DMS153 treated with DMSO at 0.1 percent for 48 hours (cell line): ENCODE results near the gene CEP131.

Experiments
- DNase-seq: peaks from one replicate; lab custom pipeline; 2025; ENCODE audit not compliant: unreplicated experiment; lab: John Stamatoyannopoulos, UW

The CEP131 gene

DNA sequence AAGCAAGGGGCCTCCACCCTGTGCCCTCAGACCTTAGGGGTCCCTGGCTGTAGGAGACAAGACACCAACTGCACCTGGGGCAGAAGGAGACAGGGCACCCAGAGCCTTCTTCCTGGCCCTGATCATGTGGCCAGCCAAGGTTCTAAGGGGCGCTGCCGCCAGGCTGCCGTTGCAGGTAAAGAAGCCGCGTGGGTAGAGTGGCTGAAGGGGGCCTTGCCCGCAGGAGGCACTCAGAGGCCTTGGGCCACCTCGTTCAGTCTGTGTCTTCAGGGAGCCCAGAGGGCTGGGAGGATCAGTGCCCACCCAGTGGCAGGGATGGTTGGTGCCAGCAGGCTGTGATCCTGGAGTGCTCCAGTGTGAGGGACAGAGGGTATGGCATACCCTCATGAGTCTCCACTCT lies 55.1 kb downstream of the CEP131 start:
- no peak for DNase-seq

- DNase-seq: no peak
These were observed 55.6 kb downstream of the CEP131 start for GRCh38 chr17:81167194-81167524.

GRCh38 chr17:81166033-81166492 lies 56.7 kb downstream of the CEP131 start, which contains the start of gene AATK:
TSS of gene AATK (minus strand) at chr17:81166221. CDS start at chr17:81165992, 229 bp downstream.
- no peak for DNase-seq

- no peak for DNase-seq
These were observed 57.3 kb downstream of the CEP131 start, which contains the start of gene PVALEF for GRCh38 chr17:81165246-81166032. TSS of gene PVALEF (plus strand) at chr17:81165507. CDS start at chr17:81181227, 15,720 bp downstream.

- DNase-seq: no peak
These were observed 58.2 kb downstream of the CEP131 start for GRCh38 chr17:81164371-81165245.

GRCh38 chr17:81163703-81164370 lies 58.9 kb downstream of the CEP131 start:
- DNase-seq: no peak

DNA sequence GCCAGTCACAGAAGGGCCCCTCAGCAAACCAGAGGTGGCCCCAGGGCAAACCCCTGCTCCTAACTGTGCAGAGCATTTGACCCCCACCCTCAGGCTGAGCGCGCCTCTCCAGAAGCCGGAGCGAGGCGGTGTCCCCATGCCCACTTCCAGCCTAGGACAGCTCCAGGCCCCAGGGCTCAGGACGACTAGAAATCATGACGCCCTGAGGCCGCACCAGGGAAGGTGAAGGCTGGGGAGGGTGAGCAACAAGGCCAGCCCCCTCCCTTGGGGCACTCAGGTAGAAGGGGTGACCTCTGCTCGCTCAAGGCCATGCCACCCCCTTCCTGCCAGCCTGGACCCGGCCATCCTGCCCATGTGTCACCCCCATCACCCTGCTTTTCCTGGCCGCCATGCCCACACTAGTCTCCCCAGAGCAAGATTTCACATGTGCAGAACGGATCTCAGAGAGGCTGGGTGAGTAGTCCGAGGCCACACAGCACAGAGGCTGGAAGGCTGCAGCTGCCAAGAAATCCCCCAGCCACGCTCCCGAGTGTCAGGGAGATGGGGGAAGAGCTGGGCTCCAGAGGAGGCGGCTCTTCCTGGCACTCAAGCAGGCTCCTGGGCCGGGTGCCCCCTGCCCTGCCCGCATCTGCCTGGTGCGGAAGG lies 59.6 kb downstream of the CEP131 start:
- DNase-seq: no peak

- DNase-seq: no peak
These were observed 60.3 kb downstream of the CEP131 start for GRCh38 chr17:81162491-81162890.

DNA sequence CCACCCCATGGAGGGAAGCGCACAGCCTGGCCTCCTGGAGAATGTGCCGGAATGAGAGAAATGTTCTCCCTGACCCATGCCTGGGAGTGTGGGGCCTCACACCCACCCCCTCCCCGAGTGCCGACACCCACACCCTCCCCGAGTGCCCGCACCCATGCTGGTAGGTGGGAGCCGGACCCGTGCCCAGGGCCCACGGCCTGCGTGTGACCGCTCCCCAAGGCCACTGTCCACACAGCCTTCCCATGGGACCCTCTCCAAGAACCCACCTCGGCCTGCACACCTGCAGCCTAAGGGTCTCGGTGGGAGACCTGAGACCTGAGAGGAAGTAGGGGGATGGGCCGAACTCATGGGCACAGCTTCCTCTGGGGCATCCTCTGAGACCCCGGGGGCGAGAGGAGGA lies 60.8 kb downstream of the CEP131 start:
- DNase-seq: no peak

DNA sequence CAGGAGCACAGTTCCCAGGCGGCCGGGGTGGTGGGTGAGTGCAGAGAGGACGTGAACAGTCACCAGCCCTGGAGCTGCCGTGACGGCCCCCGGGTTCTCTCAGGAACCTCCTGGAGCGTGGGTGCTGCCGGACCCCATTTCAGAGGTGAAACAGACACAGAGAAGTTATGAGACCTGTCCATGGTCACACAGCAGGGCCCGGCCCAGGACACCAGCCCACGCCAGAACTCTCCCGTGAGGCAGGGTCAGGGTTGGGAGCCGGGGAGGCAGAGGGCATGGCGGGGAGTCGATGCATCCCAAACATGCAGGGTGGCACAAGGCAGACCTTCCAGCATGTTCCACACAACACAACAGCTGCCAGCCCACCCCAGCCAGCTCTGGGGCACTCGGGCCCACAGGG lies 61.2 kb downstream of the CEP131 start:
- DNase-seq: no peak

- DNase-seq: no peak
These were observed 61.9 kb downstream of the CEP131 start for GRCh38 chr17:81160747-81161453.

DNA sequence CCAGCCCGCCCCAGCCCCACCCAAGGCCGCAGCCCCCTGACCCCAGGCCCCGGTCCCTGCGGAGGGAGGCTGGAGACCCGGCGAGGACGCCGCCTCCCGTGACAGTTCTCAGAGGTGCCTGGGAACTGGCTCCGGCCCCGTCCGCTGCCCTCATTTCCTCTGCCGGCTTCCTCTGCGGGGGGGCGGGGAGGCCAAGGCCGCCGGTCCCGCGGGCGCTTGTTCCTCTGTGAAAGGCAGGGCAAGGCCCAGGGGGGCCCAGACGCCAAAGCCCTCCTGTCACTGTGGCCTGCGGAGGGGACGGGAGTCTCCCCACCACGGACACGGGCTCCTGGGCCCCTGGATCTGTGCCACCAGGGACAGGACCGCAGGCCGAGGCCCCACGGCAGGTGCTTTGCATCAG lies 62.5 kb downstream of the CEP131 start:
- DNase-seq: no peak

DNA sequence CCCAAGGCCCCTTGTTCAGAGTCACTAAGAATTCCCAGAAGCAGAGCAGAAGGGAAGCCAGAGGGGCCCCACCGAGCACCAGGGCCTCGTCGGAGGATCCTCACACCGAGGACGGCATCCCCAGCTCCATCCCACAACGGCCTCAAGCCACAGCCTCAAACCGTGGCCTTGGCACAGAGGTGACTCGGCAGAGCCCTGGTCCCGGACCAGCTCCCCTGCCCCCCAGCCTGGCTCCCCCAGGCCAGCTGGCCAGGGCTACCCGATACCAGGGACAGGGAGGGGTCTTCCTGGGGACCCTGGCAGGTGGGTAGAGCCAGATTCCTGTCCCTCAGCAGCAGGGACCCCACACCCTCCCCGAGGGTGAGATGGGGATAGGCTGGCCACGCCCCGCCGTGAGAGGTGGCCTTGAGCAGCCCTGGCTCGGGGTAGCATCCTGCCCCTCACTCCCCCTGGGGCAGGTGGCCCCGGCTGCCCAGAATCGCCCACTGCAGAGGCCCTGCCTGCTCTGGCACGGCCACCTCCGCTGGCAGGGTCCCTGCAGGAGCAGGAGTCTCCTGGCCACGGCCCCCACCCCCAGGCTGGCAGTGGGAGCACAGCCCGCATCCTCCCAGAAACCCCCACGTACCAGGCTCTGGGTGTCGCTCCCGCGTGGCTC lies 63.0 kb downstream of the CEP131 start:
- no peak for DNase-seq

DNA sequence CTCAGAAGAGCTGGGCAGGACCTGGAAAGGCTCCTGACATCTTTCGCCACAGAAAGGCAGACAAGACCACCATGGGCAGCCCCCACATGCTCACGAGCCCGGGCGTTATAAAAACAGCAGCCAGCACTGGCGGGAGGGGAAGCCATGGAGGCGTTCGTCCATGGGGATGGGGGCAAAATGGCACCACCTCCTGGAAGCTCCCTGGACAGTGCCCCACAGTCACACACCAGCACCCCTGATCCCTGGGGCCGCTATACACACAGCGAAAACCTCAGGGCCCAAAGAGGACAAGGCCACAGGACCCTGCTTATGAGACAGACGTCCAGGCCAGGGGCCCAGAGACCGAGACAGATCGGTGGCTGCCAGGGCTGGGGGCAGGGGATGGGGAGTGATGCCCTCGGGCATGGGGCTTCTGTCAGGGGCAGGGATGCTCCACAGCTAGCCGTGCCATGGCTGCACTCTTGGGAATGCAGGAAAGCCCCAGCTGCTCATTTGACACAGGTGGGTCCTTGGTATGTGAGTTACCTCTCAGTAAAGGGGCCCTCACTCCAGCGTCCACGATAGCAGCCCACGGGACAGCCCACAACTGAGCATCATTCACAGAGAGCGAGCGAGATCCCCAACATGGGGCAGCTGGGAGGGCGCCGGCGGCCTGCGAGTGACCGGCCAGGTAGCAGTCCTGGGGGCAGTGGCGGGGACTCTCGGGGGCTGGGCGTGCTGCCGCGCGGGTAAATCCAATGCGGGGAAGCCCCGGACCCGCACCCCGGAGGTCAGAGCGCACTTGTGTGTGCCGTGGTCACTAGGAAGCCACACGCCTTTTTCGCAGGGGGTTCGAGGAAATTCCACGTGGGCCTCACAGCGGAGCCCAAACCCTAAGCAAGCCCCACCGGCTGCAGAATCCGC lies 63.8 kb downstream of the CEP131 start:
- DNase-seq: no peak

DNA sequence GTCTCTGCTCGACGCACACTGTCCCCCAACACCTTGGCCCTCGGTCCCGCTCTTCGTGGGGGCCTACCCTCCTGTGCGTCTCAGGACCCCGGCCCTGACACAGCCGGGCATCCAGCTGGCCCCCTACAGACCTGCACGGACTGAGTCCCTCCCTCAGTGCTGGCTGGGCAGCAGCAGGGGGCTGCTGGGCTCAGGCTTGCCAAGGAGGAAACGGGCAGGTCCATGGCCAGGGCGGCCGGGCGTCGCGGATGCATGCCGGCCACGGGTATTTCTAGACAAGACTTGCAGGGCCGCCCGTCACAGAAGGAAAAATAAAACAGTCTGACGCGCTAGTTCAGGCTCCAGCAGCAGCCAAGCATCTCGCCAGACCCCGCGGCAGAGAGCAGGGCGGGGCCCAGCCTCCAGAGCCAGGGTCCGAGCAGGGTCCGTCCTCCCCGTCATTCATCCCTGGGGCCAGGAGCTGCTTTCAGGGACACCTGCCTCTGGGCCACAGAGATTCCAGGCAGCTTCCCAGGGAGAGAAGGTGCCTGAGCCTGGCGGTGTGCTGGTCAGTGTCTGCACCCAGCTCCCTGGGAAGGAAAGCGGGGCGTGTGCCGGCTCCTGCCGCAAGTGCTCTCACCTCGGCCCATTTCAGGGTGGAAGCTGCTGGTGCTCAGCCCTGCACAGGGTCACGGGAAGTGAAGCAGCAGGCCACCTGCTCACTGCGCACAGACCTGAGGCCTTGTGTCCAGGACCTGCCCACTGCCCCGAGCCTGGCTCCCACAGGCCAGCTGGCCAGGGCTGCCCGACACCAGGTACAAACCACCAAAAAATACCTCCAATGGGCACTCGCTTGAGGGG lies 64.7 kb downstream of the CEP131 start:
- no peak for DNase-seq

GRCh38 chr17:81156866-81157805 lies 65.6 kb downstream of the CEP131 start:
- no peak for DNase-seq

DNA sequence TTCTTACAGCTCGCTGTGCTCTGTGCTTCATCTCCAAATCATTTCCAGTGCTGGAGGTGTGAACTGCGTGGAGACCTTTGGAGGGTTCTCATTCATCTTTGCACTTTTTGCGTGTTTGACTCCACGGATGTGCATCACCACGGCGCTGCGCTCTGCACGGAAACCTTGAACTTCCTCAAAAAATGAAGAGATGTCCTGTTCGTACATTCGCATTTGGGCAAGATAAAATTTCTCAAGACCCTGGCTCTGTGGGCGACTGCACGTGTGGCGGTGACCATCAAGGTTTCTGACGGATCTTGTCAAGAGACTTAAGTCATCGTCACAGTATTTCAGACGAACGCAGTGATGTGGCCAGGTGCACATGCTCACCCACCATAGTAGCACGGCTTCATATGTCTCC lies 67.8 kb downstream of the CEP131 start:
- no peak for DNase-seq
